Measurements from ENCODE around the gene CHRNE. TPM values are rescaled to one million over a fixed set of nuclear protein-coding genes. Genes with fewer than 3 reads are reported as not detected.

CHRNE gene
- total RNA-seq, 1 experiment from 2014 or later = 0.11 TPM

GRCh38 chr17:4897198-4897687 lies 5.7 kb downstream of the CHRNE start:
- in situ Hi-C loops (cut with HindIII; ENCODE audit: low pct_unique_long_range_greater_than_20kb, low sequenced_read_pairs) = no loop called here
- no peak for DNase-seq (ENCODE audit: low read depth, low spot score)

DNA sequence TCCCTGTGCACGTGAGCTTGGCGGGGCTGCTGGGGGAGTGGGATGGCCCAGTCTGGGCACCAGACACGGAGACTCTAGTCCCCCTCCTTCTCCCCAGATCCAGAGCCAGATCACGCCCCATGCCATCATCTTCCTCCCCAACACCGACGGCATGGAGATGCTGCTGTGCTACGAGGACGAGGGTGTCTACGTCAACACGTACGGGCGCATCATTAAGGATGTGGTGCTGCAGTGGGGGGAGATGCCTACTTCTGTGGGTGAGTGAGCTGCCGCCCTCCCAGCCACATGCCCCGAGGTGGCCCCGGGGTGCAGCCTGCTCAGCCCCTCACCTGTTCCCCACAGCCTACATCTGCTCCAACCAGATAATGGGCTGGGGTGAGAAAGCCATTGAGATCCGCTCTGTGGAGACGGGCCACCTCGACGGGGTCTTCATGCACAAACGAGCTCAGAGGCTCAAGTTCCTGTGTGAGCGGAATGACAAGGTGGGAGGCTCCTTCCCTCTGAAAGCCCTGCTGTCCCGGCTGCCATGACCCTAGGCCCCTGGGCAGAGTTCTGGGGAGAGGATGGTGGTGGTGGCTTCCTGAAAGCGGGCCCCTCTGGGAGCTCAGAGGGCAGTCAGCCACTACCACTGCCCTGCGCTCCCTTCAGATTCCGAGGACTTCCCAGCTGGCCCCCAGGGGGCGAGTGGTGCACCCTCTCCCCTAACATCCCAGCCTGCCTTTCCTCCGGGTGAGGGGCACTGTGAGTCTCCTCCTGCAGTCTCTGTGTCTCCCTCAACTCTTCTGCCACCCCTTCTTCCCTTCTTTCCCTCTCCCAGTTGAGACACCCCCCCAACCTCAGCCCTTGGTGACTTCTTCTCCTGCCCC lies 6.3 kb downstream of the CHRNE start:
- in situ Hi-C loops (cut with HindIII; ENCODE audit: low pct_unique_long_range_greater_than_20kb, low sequenced_read_pairs) = no loop called here
- DNase-seq (ENCODE audit: low read depth, low spot score) = no peak

- peak; percentile 72 for DNase-seq (ENCODE audit: low read depth, low spot score)
- in situ Hi-C loops (cut with HindIII; ENCODE audit: low pct_unique_long_range_greater_than_20kb, low sequenced_read_pairs) = no loop called here
Observed at GRCh38 chr17:4895657-4896331, 7.1 kb downstream of the CHRNE start.

GRCh38 chr17:4895121-4895520 lies 7.8 kb downstream of the CHRNE start:
- in situ Hi-C loops (cut with HindIII; ENCODE audit: low pct_unique_long_range_greater_than_20kb, low sequenced_read_pairs) = no loop called here

GRCh38 chr17:4893721-4894560 lies 9.0 kb downstream of the CHRNE start:
- in situ Hi-C loops (cut with HindIII; ENCODE audit: low pct_unique_long_range_greater_than_20kb, low sequenced_read_pairs) = no loop called here
- DNase-seq (ENCODE audit: low read depth, low spot score) = no peak

More at GRCh38 chr17:4895121-4895520, 7.8 kb downstream of the CHRNE start:
- no peak for DNase-seq (ENCODE audit: low read depth, low spot score)

DNA sequence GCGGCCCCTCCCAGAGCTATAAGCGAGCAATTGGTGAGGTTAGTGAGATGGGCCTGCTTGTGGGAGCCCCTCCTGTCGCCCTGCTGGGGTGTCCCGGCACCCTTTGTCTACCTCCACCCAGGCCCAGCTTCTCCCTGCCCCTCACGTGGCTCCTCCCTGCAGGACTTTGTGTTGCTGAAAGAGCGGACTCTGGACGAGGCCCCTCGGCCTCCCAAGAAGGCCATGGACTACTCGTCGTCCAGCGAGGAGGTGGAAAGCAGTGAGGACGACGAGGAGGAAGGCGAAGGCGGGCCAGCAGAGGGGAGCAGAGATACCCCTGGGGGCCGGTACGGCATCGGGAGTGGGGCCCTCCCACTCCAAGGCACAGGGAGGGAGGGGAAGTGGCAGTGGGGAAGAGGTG lies 9.6 kb downstream of the CHRNE start:
- DNase-seq (ENCODE audit: low read depth, low spot score) = no peak
- in situ Hi-C loops (cut with HindIII; ENCODE audit: low pct_unique_long_range_greater_than_20kb, low sequenced_read_pairs) = no loop called here

DNA sequence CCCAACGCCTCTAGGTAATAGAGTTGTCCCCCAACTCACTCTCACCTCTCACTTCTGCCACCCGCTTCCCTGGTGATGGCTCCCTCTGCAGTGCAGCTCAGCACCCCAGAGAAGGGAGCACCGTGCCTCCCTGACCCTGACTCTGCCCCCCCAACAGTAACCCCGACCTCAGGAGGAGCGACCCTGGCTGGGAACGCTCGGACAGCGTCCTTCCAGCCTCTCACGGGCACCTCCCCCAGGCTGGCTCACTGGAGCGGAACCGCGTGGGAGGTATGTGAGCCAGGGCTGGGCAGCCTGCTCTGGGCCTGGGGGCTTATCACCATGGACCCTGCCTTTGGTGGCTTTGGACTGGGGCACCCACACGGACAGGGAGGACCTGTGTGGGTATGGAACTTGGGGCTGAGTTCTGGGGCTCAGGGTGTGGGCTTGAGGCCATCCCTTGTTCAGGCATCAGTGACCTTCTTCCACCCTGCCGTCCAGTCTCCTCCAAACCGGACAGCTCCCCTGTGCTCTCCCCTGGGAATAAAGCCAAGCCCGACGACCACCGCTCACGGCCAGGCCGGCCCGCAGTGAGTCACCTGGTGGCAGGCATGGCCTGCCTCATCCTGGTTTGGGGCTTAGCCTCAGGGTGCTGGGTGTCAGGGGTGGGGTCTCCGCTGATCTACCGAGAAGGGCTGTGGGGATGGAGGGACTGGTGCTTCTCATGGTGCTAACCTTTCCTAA lies 10.2 kb downstream of the CHRNE start:
- no peak for DNase-seq (ENCODE audit: low read depth, low spot score)
- in situ Hi-C loops (cut with HindIII; ENCODE audit: low pct_unique_long_range_greater_than_20kb, low sequenced_read_pairs) = no loop called here

DNA sequence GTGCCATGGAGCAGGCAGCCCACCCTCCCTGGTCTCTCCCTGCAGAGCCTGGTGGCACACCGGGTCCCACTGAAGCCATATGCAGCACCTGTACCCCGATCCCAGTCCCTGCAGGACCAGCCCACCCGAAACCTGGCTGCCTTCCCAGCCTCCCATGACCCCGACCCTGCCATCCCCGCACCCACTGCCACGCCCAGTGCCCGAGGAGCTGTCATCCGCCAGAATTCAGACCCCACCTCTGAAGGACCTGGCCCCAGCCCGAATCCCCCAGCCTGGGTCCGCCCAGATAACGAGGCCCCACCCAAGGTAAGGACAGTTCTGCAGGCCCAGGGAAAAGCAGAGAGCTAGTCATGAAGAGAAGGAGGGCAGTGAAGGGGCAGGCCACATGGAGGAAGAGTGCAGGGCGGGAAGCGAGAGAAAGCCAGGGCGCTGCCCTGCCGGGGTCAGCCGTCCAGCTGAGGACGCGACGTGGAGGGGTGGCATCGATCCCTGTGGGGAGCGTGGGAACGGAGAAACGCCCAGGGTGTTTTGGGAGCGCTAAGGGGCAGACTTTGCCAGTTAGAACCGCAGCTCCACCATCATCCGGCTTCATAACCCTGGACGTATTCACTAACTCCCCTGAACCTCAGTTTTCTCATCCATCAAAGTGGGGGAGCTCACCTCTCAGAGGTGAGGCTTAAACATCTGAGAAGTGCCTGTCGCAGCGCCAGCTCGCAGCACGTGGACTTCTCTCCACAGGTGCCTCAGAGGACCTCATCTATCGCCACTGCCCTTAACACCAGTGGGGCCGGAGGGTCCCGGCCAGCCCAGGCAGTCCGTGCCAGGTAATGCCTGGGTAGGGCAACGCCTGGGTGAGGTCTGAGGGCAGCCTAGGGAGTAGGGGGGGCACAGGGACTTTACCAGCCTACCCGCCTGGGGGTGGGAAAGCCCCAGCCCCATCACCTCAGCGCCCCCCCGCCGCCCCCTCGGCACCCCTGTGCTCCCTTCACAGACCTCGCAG lies 11.2 kb downstream of the CHRNE start:
- DNase-seq (ENCODE audit: low read depth, low spot score) = no peak
- in situ Hi-C loops (cut with HindIII; ENCODE audit: low pct_unique_long_range_greater_than_20kb, low sequenced_read_pairs) = no loop called here

GRCh38 chr17:4887581-4887980 lies 15.3 kb downstream of the CHRNE start:
- in situ Hi-C loops (cut with HindIII; ENCODE audit: low pct_unique_long_range_greater_than_20kb, low sequenced_read_pairs) = no loop called here
- no peak for DNase-seq (ENCODE audit: low read depth, low spot score)

- in situ Hi-C loops (cut with HindIII; ENCODE audit: low pct_unique_long_range_greater_than_20kb, low sequenced_read_pairs) = no loop called here
- DNase-seq (ENCODE audit: low read depth, low spot score) = no peak
Observed at GRCh38 chr17:4886830-4887229, 16.1 kb downstream of the CHRNE start.

GRCh38 chr17:4884489-4884888 lies 18.4 kb downstream of the CHRNE start:
- in situ Hi-C loops (cut with HindIII; ENCODE audit: low pct_unique_long_range_greater_than_20kb, low sequenced_read_pairs) = no loop called here

GRCh38 chr17:4881761-4882555 lies 20.9 kb downstream of the CHRNE start:
- in situ Hi-C loops (cut with HindIII; ENCODE audit: low pct_unique_long_range_greater_than_20kb, low sequenced_read_pairs) = no loop called here
- peak; percentile 62 for DNase-seq (ENCODE audit: low read depth, low spot score)

More at GRCh38 chr17:4884489-4884888, 18.4 kb downstream of the CHRNE start:
- DNase-seq (ENCODE audit: low read depth, low spot score) = no peak

GRCh38 chr17:4880857-4881256 lies 22.0 kb downstream of the CHRNE start:
- in situ Hi-C loops (cut with HindIII; ENCODE audit: low pct_unique_long_range_greater_than_20kb, low sequenced_read_pairs) = no loop called here
- DNase-seq (ENCODE audit: low read depth, low spot score) = no peak

- no peak for DNase-seq (ENCODE audit: low read depth, low spot score)
- in situ Hi-C loops (cut with HindIII; ENCODE audit: low pct_unique_long_range_greater_than_20kb, low sequenced_read_pairs) = no loop called here
Observed at GRCh38 chr17:4879601-4880000, 23.3 kb downstream of the CHRNE start.

- no peak for DNase-seq (ENCODE audit: low read depth, low spot score)
- in situ Hi-C loops (cut with HindIII; ENCODE audit: low pct_unique_long_range_greater_than_20kb, low sequenced_read_pairs) = no loop called here
Observed at GRCh38 chr17:4877089-4877488, 25.8 kb downstream of the CHRNE start.

DNA sequence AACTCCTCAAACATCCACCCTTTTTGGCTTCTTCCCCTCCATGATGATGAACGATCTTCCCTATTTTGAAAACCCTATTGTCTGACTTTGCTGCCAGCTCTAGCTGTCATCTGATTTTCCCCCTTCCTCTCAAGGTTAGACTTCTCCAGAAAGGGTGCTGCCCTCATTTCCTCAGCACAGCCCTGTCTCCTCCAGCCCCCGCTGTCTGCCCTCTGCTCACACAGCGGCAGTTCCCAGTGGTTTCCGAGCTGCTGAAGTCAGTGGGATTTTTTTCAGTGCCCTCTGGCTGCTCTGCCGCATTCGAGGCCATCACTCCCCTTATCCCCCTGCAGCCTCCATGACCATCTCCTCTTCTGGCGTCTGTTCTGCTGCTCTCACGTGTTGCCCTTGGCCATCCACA lies 30.1 kb downstream of the CHRNE start:
- no peak for DNase-seq (ENCODE audit: low read depth, low spot score)
- in situ Hi-C loops (cut with HindIII; ENCODE audit: low pct_unique_long_range_greater_than_20kb, low sequenced_read_pairs) = no loop called here

All from SK-MEL-5 (cell line).